ENCODE results near the gene FAM78A.

FAM78A gene

DNA sequence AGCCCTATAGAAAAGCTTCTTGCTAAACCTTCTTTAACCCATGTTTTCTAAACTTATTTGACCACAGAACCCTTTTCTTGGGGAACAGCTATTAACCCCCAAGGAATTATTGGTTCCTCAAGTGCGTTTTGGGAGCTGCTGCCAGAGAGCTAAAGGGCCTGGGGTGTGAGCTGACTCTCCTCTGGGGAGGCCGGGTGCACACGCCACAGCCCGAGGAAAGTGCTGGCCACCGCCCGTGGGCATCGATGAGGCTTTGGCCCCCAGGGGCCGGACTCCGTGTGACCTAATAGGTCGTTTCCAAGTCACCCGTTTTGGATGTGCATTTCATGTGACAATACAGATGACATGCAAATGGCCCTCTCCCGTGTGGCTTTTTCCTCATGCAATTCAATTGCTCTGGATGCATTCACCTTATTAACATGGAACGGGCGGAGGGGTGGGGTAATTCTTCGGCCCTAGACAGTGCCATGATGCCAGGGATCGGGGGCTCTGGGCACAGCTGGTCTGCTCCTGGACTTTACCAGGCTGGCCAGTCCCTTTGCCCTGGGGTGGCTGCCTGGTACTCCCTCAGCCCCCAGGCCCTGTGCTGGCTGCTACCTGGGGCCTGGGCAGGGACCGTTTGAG is 32.7 kb upstream of the FAM78A start:
- POLR2A ChIA-PET (ENCODE audit: low non-redundant PET), result no interaction called here

DNA sequence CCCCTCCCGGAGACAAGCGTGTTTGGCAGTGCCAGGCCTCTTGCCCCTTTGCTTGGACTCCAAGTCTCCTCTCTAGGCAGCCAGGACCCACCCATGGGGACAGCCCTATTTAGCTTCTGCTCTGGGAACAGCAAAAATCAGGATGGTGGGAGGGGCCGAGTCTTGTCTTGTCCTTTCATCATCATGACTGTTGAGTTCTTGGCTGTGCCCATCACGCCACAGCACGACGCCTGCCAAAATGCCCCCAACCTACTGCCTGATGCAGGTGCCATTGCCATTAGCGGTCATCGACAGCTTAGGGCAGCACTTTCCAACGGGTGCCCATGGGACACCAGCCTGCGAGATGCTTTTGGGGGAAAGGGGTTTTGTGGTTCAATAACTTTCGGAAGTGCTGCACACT is 32.1 kb upstream of the FAM78A start:
- TF ChIP-seq, protein P1, sequence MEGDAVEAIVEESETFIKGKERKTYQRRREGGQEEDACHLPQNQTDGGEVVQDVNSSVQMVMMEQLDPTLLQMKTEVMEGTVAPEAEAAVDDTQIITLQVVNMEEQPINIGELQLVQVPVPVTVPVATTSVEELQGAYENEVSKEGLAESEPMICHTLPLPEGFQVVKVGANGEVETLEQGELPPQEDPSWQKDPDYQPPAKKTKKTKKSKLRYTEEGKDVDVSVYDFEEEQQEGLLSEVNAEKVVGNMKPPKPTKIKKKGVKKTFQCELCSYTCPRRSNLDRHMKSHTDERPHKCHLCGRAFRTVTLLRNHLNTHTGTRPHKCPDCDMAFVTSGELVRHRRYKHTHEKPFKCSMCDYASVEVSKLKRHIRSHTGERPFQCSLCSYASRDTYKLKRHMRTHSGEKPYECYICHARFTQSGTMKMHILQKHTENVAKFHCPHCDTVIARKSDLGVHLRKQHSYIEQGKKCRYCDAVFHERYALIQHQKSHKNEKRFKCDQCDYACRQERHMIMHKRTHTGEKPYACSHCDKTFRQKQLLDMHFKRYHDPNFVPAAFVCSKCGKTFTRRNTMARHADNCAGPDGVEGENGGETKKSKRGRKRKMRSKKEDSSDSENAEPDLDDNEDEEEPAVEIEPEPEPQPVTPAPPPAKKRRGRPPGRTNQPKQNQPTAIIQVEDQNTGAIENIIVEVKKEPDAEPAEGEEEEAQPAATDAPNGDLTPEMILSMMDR (conservative IDR thresholded peaks at IDR 0.05; ENCODE audit: low read depth), result no peak
- DNase-seq (ENCODE audit: low spot score), result no peak
- H3K27ac ChIP-seq, result no peak overlapping the region
- ChIA-PET POLR2A (ENCODE audit: low non-redundant PET) (no interaction called here), CTCF (no interaction called here)

More for the DNA sequence above, 32.7 kb upstream of the FAM78A start:
- CTCF ChIA-PET, result no interaction called here
- H3K27ac ChIP-seq, result no peak overlapping the region
- TF ChIP-seq, protein P1 (conservative IDR thresholded peaks at IDR 0.05; ENCODE audit: low read depth), result no peak
- DNase-seq (ENCODE audit: low spot score), result no peak

DNA sequence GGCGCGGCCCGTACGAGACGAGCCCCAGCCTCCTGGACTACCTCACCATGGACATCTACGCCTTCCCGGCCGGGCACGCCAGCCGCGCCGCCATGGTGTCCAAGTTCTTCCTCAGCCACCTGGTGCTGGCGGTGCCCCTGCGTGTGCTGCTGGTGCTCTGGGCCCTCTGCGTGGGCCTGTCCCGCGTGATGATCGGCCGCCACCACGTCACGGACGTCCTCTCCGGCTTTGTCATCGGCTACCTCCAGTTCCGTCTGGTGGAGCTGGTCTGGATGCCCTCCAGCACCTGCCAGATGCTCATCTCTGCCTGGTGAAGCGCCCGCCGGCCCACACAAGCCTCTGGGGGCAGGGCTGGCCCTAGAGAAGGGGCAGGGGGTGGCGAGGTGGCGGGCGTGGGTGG is 31.7 kb upstream of the FAM78A start:
- ChIA-PET CTCF (no interaction called here), POLR2A (ENCODE audit: low non-redundant PET) (no interaction called here)
- no peak for DNase-seq (ENCODE audit: low spot score)
- H3K27ac ChIP-seq, result no peak overlapping the region
- TF ChIP-seq, protein P1 (conservative IDR thresholded peaks at IDR 0.05; ENCODE audit: low read depth), result no peak

DNA sequence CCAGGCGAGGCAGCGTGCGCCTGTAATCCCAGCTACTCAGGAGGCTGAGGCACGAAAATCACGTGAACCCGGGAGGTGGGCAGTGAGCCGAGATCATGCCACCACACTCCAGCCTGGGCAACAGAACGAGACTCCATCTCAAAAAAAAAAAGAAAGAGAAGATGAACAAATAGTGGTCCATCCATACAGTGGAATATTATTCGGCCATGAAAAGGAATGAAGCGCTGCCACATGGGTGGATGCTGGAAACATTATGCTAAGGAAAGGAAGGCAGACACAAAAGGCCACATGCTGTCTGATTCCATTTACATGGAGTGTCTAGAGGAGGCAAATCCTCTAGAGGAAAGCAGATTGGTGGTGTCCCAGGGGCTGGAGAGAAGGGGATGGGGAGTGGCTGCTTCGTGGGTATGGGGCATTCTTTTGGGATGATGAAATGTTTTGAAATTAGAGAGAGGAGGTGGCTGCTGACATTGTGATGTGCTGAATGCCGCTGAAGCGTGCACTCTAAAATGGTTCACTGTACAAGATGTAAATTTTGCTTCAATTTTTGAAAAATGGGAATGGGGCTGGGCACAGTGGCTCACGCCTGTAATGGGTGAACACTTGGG is 30.2 kb upstream of the FAM78A start:
- TF ChIP-seq, protein P1 (conservative IDR thresholded peaks at IDR 0.05; ENCODE audit: low read depth), result no peak
- H3K27ac ChIP-seq, result no peak overlapping the region
- ChIA-PET CTCF (no interaction called here), POLR2A (ENCODE audit: low non-redundant PET) (no interaction called here)
- no peak for DNase-seq (ENCODE audit: low spot score)

DNA sequence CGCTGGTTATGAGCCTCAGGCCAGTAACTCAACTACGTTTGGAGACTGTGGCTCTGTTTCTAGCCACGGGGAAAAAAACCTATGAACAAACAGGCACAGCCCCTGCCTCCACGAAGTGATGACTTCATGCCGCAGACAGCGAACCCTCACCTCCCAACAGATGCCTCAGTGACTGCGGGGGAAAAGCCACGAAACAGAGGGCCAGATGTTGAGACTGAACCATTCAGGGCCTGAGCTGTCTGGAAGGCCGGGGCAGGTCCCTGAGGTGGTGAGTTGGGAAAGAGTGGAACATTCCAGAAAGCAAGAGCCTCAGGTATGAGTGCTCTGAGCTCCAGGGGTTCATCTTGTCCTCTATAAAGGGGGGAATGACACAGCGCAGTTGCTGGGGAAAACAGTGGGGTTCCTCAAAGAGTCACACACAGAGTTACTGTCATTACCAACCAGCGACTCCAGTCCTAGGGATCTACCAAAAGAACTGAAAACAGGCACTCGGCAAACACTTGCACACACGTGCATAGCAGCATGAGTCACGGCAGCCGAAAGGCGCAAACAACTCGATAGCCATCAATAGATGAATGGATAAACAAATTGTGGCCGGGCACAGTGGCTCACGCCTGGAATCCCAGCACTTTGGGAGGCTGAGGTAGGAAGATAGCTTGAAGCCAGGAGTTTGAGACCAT is 28.5 kb upstream of the FAM78A start:
- no peak for DNase-seq (ENCODE audit: low spot score)
- no peak overlapping the region for H3K27ac ChIP-seq
- ChIA-PET CTCF (interaction anchor here (0.6 to 1.3 kb wide), 5 partner anchors 9 to 237 kb away, joined by 3 to 4 read pairs (median 3); no protein-coding TSS in a partner anchor), POLR2A (ENCODE audit: low non-redundant PET) (no interaction called here)
- TF ChIP-seq, protein P1 (conservative IDR thresholded peaks at IDR 0.05; ENCODE audit: low read depth), result no peak

DNA sequence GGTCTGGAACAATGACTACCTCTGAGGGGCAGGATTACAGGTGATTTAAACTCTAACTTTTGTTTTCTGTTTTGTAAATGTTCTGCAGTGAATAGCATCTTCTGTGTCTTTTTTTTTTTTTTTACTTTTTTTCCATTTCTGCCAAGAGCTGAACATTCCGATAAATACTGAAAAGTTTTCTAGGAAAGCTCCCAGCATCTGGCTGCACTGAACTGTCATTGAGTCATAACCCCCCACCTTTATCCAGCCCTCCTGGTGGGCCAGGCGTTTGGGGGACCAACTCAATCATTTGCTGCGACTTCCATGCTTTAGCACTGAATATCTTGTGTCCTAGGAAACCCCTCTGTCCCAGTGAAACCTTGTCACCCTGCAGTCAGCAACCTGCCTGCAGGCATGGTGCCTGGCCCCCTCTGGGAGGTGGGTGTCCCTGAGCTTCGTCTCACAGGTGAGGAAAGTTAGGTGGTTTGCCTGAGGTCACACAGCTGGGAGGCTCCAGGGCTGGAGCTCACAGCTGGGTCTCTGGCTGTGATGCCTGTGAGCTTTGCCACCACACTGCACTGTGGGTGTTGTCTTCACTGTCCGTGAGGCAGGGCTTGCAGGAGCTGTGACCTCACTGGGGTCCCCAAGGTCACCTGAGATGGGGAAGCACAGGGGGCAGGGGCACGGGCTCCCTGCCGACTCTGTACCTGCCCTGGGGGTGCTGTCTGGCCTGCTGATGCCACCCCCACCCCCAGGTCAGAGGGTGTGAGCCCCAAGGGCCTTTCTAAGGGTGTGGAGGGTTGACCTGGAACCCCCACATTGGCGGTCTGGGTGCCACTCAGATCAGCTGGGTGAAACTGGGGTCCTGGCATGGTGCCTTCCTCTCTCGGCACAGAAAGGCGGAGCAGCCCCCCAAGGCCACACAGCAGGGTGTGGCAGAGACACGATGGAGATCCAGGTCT is 27.3 kb upstream of the FAM78A start:
- CTCF ChIA-PET, result interaction anchor here (0.6 to 2.1 kb wide), 3 partner anchors 12 to 116 kb away, joined by 3 to 5 read pairs (median 4); no protein-coding TSS in a partner anchor
- DNase-seq (ENCODE audit: low spot score), result no peak
- no peak overlapping the region for H3K27ac ChIP-seq
- TF ChIP-seq, protein P1 (conservative IDR thresholded peaks at IDR 0.05; ENCODE audit: low read depth), result no peak
- POLR2A ChIA-PET (ENCODE audit: low non-redundant PET), result interaction anchor here (0.6 kb wide), 1 partner anchor 52 kb away, joined by 5 read pairs; no protein-coding TSS in a partner anchor
